ENCODE measurements around the gene REPS1. TPM values are rescaled to one million over a fixed set of nuclear protein-coding genes. Genes with fewer than 3 reads are reported as not detected.
A peak's percentile ranks its signal among the peaks of the same experiment; 100 is the strongest.

The REPS1 gene
- total and polyA plus RNA-seq, 2 of the 13 experiments (the other 11 are each of a cell fraction or from before 2014, with no cell fraction given): 36.4 to 38.3 TPM

DNA sequence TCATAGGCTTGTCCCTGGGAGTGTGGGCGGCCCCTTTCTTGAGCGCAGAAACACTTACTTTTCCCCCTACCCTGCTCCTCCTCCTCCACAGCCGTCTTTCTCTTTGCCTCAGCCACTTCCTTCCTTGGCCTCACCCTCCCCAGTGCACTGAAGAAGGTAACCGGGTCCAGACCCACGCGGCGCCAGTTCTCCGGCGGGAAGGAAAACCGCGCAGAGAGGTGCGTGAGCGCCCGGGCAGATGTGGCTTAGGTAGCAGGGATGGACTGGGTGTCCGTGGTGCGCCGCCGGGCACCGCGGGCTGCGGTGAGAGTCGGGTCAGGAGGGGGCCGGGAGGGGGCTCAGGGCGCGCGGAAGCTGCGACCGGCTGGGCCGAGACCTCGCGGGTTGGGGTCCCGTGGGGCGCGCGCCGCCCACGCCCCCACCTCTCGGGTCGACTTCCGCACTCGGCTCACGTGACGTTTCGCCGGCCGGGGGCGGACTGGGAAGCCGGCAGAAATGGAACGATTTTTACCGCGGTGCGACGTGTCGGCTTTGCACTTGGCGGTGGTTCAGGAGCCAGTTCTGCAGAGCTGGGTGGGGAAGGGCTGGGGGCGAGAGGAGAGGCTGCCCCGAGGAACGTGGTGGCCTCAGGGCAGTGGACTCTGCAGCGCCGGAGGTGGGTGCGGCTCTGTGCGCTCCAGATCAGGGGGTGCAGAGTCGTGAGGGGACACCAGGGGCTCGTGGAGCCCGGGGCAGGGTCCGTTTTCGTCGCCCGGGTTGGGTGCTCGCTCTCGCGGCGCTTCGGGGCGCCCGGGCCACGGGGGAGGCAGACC lies 40.8 kb upstream of the REPS1 start, which contains the start of gene ABRACL (continued):
- TF ChIP-seq ZNF770 (CRISPR knock-in tag; IDR thresholded peaks at IDR 0.05): no peak
- TF ChIP-seq ZUFSP (CRISPR knock-in tag; IDR thresholded peaks at IDR 0.05; ENCODE audit: borderline replicate concordance): no peak
- no peak for TF ChIP-seq ATF7 (IDR thresholded peaks at IDR 0.05)
- TF ChIP-seq ATF7 (CRISPR knock-in tag; IDR thresholded peaks at IDR 0.05): 0 out of 2 replicates have a peak, but pooled peaks have one; percentile 41
- no peak for TF ChIP-seq XRCC5 (optimal IDR thresholded peaks at IDR 0.05; ENCODE audit: low read length)
- no peak for TF ChIP-seq ARNT (IDR thresholded peaks at IDR 0.05)
- no peak for TF ChIP-seq ZFP36 (IDR thresholded peaks at IDR 0.05; ENCODE audit: borderline replicate concordance, low read depth, low read length, partially characterized antibody)
- TF ChIP-seq ZNF546 (CRISPR knock-in tag; conservative IDR thresholded peaks at IDR 0.05): no peak
- TF ChIP-seq, protein P1, sequence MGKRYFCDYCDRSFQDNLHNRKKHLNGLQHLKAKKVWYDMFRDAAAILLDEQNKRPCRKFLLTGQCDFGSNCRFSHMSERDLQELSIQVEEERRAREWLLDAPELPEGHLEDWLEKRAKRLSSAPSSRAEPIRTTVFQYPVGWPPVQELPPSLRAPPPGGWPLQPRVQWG (CRISPR knock-in tag; IDR thresholded peaks at IDR 0.05; ENCODE audit: borderline replicate concordance, low read depth): no peak
- TF ChIP-seq, protein P2, sequence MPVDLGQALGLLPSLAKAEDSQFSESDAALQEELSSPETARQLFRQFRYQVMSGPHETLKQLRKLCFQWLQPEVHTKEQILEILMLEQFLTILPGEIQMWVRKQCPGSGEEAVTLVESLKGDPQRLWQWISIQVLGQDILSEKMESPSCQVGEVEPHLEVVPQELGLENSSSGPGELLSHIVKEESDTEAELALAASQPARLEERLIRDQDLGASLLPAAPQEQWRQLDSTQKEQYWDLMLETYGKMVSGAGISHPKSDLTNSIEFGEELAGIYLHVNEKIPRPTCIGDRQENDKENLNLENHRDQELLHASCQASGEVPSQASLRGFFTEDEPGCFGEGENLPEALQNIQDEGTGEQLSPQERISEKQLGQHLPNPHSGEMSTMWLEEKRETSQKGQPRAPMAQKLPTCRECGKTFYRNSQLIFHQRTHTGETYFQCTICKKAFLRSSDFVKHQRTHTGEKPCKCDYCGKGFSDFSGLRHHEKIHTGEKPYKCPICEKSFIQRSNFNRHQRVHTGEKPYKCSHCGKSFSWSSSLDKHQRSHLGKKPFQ (CRISPR knock-in tag; IDR thresholded peaks at IDR 0.05; ENCODE audit: insufficient replicate concordance): no peak
- TF ChIP-seq MZF1 (CRISPR knock-in tag; IDR thresholded peaks at IDR 0.05; ENCODE audit: borderline replicate concordance): no peak
- no peak for TF ChIP-seq ZBTB34 (CRISPR knock-in tag; IDR thresholded peaks at IDR 0.05)
- TF ChIP-seq FOXM1 (CRISPR knock-in tag; IDR thresholded peaks at IDR 0.05): no peak
- TF ChIP-seq KAT7 (CRISPR knock-in tag; IDR thresholded peaks at IDR 0.05; ENCODE audit: borderline replicate concordance): no peak
- no peak for TF ChIP-seq ZKSCAN1 (IDR thresholded peaks at IDR 0.05; ENCODE audit: low read length)
- TF ChIP-seq SKI (IDR thresholded peaks at IDR 0.05; ENCODE audit: partially characterized antibody): no peak
- TF ChIP-seq ASH2L (IDR thresholded peaks at IDR 0.05; ENCODE audit: insufficient read length, low read depth, low read length): no peak
- TF ChIP-seq SMAD3 (CRISPR knock-in tag; IDR thresholded peaks at IDR 0.05): no peak
- no peak for TF ChIP-seq ZNF557 (CRISPR knock-in tag; IDR thresholded peaks at IDR 0.05)
- TF ChIP-seq KLF12 (CRISPR knock-in tag; IDR thresholded peaks at IDR 0.05; ENCODE audit: borderline replicate concordance): no peak
- TF ChIP-seq TBP (CRISPR knock-in tag; IDR thresholded peaks at IDR 0.05): no peak
